Suppressor macrophage treated with lipopolysaccharide for 4 hours (primary cell): ENCODE results near the gene CLEC4C.

ENCODE experiments used
- DNase-seq: peaks from one replicate; pipeline ENCODE4 v3.0.0-alpha.2; 2020

The CLEC4C gene

DNA sequence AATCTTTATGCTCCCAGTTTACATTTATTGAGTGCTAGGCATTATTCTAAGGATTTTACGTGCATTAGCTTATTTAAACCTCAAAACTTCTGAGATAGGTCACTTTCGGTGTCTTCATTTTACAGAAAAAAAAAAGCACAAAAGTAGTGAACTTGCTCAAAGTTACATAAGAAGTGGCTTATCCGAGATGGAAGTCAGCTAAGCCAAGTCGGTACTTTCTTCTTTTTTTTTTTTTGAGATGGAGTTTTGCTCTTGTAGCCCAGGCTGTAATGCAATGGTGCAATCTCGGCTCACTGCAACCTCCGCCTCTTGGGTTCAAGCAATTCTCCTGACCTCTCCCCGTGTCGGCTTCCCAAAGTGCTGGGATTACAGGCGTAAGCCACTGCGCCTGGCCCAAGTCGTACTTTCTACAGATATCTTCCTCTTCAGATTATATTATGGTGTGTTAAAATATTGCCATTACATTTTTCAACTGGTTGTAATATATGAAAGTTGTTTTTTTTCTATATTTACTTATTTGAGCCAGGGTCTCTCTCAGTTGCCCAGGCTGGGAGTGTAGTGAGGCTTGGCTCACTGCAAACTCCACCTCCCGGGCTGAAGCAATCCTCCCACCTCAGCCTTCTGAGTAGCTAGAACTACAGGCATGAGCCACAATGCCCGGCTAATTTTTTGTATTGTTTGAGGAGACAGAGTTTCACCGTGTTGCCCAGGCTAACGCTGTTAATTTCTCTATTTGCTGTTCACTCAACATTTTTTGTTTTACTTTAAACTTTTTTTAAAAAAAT is 27.0 kb downstream of the CLEC4C start:
- DNase-seq = no peak

DNA sequence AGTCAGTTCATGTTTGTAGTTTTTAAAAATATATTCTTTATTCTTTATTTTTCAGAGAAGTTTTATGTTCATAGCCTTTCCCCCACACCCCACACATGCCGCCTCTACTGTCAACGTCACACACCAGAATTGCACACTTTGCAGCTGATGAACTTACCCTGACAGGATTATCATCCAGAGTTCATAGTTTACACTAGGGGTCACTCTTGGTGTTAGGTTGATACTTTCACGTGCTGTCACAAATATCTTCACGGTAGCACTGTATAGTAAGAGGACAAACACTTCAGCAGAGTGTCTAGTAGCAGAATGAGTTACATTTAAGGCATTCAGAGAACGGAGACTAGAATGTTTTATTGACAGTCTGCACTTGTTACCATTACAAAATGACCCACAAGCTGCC is 30.8 kb downstream of the CLEC4C start:
- peak; percentile 48 for DNase-seq

DNA sequence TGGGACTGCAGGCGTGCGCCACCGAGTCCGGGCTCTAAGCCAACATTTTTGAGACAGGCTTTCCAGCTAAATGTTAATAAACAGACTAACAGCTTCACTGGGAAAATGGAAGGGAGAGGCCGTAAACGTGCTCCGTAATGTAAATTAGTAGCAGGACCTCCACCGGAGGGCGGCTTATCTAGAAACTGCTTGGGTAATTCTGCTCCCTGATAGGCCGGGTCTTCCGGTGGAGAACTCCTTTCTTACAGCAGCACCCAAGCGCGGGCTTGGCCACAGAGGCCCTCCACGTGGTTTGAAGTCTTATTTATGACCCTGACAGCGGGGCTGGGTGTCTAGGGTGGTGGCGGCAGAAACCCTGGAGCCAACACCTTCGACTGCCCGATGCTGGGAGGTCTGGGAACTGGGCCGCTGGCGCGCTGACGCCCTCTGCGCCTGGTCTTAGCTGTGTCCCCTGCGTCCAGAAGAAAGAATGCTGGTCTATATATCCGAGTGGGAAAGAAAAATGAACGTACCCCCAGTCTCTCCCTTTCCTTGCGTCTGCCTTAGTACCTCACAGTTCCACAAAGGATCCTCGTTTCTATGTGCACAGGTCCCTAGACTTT is 34.2 kb downstream of the CLEC4C start:
- no peak for DNase-seq

DNA sequence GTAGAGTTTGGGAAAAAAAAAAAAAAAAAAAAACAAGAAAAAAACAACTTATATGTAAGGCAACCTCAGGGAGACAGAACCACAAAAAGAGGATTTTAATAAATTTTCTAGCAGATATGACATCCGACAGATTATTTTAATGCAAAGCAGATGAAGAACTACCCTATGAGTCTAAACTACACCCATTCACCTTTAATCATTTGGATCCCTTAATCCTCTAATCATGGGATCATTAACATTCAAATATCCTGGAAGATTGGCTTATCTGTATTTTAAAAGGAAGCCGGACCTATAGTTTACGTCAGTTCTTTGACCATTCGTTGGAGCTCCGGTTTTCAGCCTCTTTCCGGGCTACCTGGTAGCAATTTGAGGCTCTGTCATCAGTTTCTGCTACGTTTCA is 36.0 kb downstream of the CLEC4C start, which contains the start of gene DPPA3:
TSS of gene DPPA3 (plus strand) at position 301 of the 400 bp plus-strand sequence. CDS start 138 bp downstream, outside the sequence.
- no peak for DNase-seq

DNA sequence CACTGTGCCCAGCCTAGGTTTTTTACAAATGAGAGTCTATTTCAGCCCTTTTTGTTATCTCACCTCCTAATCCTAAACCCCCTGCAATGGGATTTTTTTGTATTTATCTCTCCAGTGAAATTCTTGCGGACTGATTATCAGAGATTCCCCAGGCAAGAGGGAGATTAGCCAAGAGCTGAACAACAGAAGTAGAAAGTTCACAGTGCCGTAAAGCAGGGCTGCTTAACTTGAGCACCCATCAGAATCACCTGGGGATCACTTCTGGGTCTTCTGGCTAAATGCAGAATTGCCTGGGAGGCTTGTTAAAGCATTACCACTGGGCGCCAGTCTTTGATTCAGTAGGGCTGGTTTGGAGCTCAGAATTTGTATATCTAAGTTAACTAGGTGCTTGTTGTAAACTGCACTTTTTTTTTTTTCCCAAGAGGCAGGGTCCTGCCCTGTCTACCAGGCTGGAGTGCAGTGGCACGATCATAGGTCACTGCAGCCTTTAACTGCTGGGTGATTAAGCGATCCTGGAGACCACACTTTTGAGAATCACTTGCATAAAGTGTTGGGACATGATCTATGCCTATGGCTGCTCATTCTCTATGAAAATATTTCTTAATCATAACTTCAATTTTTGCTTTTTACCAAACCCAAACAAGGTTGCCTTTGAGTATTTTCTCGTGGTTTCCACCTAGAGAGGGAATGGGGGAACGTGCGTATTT is 37.1 kb downstream of the CLEC4C start:
- DNase-seq = no peak

DNA sequence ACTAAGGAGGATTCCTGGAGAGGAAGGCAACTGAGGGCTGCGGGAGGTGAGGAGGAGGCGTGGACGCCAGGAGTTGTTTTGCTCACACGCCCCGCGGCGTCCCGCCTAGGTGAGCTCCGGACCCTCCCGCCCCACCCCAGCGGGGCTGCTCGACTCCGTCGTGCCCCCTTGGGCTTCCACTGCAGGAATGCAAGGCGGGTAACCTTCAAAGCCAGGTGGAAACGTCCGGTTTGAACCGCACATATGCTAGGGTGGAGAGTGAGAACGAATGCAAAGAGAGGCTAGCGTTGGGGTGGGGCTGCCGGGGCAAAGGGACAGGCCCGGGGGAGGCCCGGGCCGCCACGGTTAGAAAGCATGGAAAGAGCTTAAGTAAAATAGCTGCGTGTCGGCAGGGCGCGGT is 41.3 kb downstream of the CLEC4C start:
- no peak for DNase-seq

DNA sequence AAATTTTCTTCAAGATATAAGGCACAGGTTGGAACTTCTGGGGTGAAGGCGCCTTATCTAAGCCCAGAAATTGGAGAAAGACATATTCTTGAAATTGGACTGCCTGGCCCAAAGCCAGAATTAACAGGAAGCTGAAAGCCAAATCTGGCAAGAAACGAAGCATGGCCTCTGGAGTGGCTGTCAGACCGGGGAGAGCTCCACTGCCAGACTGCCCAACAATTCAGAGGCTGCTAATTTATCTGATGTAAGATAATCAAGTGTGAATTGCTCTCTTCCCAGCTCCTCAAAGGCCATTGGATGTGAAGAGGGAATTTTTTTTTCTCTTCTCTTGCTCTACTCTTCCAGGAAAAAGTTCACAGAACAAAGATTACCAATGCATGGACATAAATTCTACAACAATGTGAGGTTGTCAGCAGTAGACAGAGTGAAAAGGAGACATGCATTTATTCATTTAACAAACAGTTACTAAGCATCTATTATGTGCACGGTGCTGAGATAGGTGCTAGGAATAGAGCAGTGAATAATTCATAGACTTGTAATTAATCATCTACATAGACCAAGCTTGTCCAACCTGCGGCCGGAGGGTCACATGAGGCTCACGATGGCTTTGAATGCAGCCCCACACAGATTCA is 51.5 kb downstream of the CLEC4C start, which contains the start of gene GDF3:
TSS of gene GDF3 (minus strand) at position 210 of the 632 bp plus-strand sequence. CDS start at position 163, 47 bp downstream.
- peak; percentile 40 for DNase-seq

DNA sequence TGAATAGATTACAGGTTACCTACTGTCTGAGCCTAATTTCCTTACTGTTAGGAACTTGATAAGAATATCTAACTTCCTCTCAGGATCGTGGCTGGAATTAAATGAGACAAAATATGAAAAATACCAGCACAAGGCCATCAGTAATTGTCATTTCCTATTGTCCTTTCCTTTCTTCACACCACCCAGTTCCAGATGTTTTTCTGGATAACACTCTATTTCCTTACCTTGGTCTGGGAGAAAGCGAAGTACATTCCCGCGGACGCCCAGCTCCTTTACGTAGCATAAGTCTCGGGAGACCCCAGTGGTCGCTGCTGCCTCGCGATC is 52.0 kb downstream of the CLEC4C start:
- no peak for DNase-seq

DNA sequence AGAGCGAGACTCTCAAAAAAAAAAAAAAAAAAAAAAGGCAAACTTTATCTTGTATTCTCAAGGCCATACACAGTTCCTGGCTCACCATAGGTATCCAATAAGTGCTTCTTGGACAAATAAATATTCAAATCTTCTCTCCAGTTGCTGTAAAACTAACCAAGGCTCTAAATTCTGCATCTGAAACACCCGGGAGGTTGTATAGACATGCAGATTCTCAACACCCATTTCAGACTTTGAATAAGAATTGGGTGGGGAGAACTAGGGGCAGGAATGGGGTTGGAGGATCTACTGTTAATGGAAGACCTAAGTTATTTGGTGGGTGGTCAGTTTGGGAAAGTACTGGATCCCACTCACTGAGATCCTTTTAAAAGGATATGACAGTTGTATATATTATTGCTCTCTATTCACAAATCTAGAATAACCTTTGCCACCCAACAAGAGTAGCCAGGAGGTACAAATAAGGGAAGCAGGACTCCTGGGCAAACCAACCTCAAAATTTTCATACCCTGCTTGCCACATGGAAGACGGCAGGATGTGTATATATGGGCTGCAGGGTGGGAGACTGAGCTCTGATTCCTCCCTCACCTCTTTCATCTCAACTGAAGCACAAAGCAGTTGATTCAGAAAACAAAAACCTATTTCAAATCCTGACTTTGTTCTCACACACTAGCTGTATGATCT is 52.5 kb downstream of the CLEC4C start:
- DNase-seq = no peak

DNA sequence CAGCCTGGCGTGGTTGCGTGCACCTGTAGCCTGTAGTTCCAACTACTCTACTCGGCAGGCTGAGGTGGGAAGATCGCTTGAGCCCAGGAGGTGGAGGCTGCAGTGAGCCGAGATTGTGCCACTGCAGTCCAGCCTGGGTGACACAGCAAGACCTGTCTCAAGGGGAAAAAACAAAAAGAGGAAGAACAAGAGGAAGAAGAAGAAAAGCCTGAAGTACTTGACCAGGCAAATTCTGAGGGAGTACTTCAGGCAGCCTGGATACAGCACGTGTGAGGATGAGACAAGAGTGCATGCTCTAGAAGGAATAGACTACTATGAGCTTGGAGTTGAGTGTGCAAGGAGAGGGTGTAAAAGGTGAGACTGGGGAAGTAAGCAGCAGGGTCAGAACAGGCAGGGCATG is 53.4 kb downstream of the CLEC4C start:
- DNase-seq = peak; percentile 39

DNA sequence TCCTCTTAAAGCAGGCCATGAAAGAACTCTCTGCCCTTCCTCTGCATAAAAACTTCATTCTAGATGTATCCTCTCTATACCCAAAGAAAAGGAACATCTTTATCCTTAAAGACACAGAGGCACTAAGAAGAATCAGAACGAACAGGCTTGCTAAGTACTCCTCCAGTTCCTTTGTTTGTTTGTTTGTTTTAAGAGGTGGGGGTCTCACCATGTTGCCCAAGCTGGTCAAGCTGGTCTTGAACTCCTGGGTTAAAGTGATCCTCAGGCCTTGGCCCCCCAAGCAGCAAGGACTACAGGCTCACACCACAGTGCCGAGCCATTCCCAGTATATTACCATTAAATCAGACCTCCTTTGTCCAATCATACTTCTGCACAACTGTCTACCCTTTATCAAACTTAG is 65.6 kb downstream of the CLEC4C start:
- DNase-seq = no peak
